ENCODE measurements around the gene PDX1. TPM values are rescaled to one million over a fixed set of nuclear protein-coding genes. Genes with fewer than 3 reads are reported as not detected.

PDX1 gene
- 0.51 and 0.89 TPM in 2 replicates for total RNA-seq (2014; rRNA removed; shearing (Covaris generic))

DNA sequence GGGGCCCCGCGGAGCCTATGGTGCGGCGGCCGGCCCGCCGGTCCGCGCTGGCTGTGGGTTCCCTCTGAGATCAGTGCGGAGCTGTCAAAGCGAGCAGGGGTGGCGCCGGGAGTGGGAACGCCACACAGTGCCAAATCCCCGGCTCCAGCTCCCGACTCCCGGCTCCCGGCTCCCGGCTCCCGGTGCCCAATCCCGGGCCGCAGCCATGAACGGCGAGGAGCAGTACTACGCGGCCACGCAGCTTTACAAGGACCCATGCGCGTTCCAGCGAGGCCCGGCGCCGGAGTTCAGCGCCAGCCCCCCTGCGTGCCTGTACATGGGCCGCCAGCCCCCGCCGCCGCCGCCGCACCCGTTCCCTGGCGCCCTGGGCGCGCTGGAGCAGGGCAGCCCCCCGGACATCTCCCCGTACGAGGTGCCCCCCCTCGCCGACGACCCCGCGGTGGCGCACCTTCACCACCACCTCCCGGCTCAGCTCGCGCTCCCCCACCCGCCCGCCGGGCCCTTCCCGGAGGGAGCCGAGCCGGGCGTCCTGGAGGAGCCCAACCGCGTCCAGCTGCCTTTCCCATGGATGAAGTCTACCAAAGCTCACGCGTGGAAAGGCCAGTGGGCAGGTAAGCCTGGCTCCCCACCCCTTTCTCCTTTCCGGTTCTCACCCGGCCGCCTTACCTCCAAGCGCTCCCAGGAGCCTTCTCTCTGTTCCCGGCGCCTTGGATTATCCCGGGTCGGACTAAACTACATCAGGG, at the start of gene PDX1:
PDX1 (plus strand) TSS at position 67 of the 743 bp plus-strand sequence; CDS start at position 206, 139 bp downstream.
- peak; percentile 96 for DNase-seq (ENCODE audit: low spot score)

DNA sequence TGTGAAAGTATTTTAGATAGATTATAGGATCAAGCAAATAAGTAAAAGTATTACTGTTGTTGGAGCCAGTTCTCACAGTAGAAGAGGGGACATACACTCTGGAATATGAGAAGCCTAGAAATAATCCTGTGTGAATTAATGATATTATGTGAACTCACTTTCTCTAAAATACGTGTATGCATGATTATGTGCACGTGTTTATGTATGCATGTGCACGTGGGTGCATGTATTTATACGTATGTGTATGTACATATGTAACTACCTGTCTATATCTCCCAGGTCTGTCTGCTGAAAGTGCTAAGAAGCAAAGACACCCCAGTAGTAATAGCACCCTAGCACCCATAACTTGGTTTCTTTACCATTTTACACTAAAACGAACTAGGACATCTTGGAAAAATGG, 41.5 kb upstream of the PDX1 start:
- DNase-seq (ENCODE audit: low spot score), result no peak

GRCh38 chr13:27889471-27889870, 30.3 kb upstream of the PDX1 start:
- no peak for DNase-seq (ENCODE audit: low spot score)

DNA sequence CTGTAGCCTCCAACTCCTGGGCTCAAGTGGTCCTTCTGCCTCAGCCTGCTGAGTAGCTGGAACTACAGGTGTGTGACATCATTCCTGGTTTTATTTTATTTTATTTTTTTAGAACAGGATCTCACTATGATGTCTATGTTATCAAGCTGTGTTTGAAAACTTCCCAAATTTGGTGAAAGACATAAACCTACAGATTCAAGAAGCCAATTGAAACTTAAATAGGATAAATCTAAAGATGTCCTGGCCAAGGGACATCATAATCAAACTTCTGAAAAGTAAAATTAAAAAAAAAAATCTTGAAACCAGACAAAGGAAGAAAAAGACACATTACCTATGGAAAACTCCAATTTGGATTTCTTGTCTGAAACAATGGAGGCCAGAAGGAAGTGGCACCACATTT, 23.1 kb upstream of the PDX1 start:
- no peak for DNase-seq (ENCODE audit: low spot score)

GRCh38 chr13:27904719-27905118, 15.1 kb upstream of the PDX1 start:
- no peak for DNase-seq (ENCODE audit: low spot score)

- no peak for DNase-seq (ENCODE audit: low spot score)
Measured at GRCh38 chr13:27905650-27906049, 14.2 kb upstream of the PDX1 start.

DNA sequence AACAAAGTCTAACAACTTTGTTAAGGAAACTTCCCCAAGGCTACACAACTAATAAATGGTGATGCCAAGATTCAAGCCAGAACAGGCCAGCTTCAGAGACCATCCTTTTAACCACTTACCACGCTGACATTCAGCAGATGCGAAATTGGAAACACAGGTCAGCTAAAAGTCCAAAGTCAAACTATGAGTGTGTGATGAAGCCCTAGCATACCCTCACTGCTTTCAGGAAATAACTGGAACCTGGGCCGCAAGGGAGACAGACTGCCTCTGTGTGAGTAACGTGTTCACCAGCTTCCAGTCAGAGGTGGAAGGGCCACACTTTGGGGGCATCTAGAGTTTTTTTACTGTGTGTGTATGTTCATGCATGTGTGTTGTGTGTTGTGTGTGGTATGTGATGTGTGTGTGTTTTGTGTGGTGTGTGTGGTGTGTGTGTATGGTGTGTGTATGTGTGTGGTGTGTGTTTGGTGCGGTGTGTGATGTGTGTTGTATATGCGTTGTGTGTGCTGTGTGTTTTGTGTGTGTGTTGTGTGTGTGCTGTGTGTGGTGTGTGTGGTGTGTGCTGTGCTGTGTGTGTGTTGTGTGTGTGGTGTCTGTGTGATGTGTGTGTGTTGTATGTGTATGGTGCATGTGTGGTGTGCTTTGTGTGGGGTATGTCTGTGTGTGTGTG, 12.5 kb upstream of the PDX1 start:
- no peak for DNase-seq (ENCODE audit: low spot score)

GRCh38 chr13:27909378-27909777, 10.4 kb upstream of the PDX1 start:
- DNase-seq (ENCODE audit: low spot score), result no peak

- DNase-seq (ENCODE audit: low spot score), result no peak
Measured at GRCh38 chr13:27911521-27911920, 8.3 kb upstream of the PDX1 start.

- no peak for DNase-seq (ENCODE audit: low spot score)
Measured at GRCh38 chr13:27913160-27913559, 6.6 kb upstream of the PDX1 start.

DNA sequence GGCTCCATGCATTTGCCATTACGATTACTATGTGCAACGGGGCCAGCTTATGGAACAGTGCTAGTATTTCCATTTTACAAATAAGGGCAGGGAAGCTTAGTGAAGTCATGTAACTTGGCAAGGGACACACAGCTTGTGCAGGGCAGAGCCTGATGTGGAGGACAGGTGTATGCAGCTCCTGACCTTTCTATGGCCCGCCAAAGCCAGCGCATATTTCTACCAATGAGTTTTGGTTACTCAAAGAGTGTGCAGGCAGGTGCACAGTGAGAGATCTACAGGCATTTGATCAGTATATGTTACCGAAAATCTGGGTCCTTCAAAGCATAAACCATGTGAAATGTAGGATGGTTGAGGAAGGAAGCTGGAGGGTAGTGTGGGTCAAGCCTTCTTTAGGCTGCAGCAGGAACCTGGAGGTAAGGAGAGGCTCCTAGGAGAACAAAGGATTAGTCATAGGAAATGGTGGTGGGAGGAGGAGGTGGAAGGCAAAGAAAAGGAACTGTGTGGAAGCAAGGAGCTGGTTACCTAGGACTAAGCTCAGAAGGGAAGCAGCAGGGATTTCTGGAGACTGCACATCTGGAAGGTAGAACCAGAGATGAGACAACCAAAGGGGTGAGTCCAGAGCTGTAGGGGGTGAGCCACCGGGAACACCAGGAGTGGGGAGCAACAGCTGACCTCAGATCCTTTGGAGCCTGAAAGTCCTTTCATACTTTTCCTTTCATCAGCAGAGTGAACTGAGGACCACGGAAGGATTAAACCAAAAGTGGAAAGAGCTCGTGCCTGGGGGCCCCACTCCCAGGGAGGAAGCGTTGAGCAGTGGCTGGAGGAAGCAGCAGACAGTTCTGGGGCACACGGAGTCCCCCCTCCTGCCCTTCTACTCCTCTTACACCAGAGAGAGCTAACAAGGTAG, 4.2 kb upstream of the PDX1 start:
- DNase-seq (ENCODE audit: low spot score), result peak; percentile 37

DNA sequence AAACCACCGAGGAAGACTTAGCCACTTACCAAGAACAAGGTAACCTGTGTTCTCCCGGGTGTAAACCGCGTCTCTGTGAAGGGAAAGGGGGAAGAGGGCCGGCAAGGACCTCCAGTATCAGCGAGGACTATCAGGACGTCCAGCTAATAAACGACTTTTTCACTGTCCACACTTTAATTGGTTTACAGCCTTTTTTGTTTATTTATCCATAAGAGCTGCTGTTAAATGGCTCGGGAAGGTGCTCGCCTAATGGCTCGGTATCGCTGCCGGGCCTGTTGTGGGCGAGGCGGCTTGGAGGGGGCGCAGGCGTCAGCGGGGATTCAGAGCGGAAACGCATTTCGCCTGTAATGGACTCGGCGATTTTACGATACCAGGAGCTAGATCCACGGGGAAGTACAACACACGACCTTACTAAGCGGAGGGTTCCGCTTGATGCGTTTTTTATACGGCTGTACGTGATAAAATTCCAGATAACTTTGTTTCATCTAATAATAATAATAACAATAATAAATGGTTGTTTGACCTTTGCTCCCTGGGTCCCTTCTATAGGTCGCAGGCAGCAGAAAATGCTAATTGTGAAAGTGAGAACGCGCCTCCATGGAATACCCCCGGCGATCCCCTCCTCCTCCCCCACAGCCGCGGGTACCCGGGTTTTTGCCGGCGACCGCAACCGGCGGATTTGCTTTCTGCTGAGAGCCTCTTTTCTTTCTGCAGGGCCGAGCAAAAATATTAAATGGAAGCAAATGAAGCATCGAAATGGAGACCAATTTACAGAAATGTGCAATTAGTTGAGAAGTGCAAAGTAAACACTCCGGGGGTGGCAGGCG, 2.5 kb upstream of the PDX1 start:
- no peak for DNase-seq (ENCODE audit: low spot score)

- DNase-seq (ENCODE audit: low spot score), result no peak
Measured at GRCh38 chr13:27918041-27918917, 1.5 kb upstream of the PDX1 start.

DNA sequence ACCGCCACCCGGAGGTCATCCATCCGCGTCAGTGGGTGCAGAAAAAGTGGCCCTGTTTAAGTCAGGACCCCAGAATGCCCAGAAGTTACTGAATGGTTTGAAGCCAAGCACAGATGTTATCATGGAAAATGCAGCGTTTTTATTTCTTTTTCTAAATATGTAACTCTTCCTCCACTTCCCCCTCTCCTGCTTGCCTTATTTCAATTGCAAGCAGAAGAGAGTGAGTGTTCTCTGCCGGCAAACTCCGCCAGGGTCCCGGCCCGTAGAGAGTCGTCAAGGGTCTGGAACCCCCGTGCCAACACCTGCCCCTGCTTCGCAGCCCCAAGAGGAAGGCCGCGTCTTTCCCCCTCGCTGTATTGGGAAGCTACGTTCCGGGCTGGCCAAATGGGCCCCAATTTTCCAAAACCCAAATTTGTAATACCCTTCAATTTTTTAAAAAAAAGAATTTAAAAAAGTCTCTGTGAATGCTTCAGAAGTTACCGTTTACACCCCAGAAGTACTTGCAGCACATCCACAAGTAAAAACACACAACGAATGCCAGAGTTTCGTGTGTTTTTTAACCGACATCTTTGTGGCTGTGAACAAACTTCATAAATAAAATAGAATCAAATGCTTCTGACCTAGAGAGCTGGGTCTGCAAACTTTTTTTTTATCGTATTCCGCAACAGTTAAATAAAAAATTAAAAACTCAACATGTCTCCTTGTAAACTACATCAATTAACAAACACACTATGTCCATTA, 712 bp upstream of the PDX1 start:
- DNase-seq (ENCODE audit: low spot score), result no peak

DNA sequence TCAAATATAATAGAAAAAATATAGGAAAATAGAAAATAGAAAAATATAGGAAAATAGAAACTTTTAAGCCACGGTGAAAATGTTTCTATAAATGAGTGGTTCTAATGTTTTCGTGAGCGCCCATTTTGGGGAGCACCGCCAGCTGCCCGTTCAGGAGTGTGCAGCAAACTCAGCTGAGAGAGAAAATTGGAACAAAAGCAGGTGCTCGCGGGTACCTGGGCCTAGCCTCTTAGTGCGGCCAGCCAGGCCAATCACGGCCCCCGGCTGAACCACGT, 204 bp upstream of the PDX1 start:
- DNase-seq (ENCODE audit: low spot score), result no peak

GRCh38 chr13:27920677-27921420, 1.0 kb downstream of the PDX1 start:
- DNase-seq (ENCODE audit: low spot score), result peak; percentile 83

DNA sequence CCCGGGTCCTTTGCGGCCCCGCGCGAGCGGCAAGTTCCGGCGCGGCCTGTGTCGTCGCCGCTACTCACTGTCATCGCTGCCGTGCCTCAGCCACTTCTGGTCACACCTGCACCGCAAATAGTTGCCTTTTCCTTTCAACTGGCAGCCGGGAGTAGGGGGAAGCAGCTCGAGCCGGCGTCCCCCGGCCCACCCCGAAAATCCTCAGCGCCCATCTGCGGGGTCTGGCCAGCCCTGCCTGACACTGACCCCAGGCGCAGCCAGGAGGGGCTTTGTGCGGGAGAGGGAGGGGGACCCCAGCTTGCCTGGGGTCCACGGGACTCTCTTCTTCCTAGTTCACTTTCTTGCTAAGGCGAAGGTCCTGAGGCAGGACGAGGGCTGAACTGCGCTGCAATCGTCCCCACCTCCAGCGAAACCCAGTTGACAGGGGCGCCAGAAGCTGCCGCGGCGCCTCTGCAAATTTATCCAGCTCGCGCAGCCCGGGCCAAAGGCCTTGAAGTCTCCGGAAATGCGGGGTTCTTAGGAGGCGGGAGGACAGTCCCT, 1.7 kb downstream of the PDX1 start:
- no peak for DNase-seq (ENCODE audit: low spot score)

GRCh38 chr13:27921961-27922882, 2.4 kb downstream of the PDX1 start:
- DNase-seq (ENCODE audit: low spot score), result no peak
